GM12891 (cell line): Measurements from ENCODE around the gene IPCEF1.

Experiments
- POLR2A ChIP-seq: IDR thresholded peaks from 2 replicates; pipeline ENCODE4 v1.6.1; 2011; ENCODE audit warnings: low read depth, low read length, control low read depth
- POLR2AphosphoS5 ChIP-seq: IDR thresholded peaks from 2 replicates; pipeline ENCODE4 v1.6.1; 2011; ENCODE audit warnings: low read depth, low read length, control low read depth

- no peak for TF ChIP-seq POLR2A
- TF ChIP-seq POLR2AphosphoS5 = no peak
These were observed 10.7 kb upstream of the IPCEF1 start for GRCh38 chr6:154367336-154367735.
